GM12873 (cell line): ENCODE measurements around the gene NRCAM.

ENCODE experiments used
- CTCF ChIP-seq: IDR thresholded peaks from 2 replicates; pipeline ENCODE4 v1.5.1; 2012; ENCODE audit warnings: low read depth, mild to moderate bottlenecking, moderate library complexity, low read length, control low read depth; ENCODE audit not compliant: insufficient read depth; ENCODE audit errors: missing control alignments

Gene NRCAM

GRCh38 chr7:108384716-108385483 is 71.3 kb downstream of the NRCAM start:
- peak; percentile 60 for TF ChIP-seq CTCF

- TF ChIP-seq CTCF, result no peak
These were observed 73.3 kb downstream of the NRCAM start for GRCh38 chr7:108382932-108383331.

GRCh38 chr7:108380517-108380916 is 75.7 kb downstream of the NRCAM start:
- TF ChIP-seq CTCF, result no peak

- TF ChIP-seq CTCF, result no peak
These were observed 80.0 kb downstream of the NRCAM start for GRCh38 chr7:108376206-108376605.

- no peak for TF ChIP-seq CTCF
These were observed 80.6 kb downstream of the NRCAM start for GRCh38 chr7:108375668-108376067.

- TF ChIP-seq CTCF, result no peak
These were observed 81.3 kb downstream of the NRCAM start for GRCh38 chr7:108374899-108375298.

- no peak for TF ChIP-seq CTCF
These were observed 83.6 kb downstream of the NRCAM start for GRCh38 chr7:108372618-108373017.
